PC-3 (cell line): ENCODE results near the gene H6PD. TPM values are rescaled to one million over a fixed set of nuclear protein-coding genes. Genes with fewer than 3 reads are reported as not detected.
A peak's percentile ranks its signal among the peaks of the same experiment; 100 is the strongest.
"Not testable (repeated sequence)": the region's sequence is repeated elsewhere in the genome, so short reads cannot be mapped to it uniquely, and the experiment has no call there.

Experiments used
- ATAC-seq: fragments of 200-7000 bp; cut with Tn5 transposase; 2 replicates; pipeline ENCODE4 v1.9.1; 2020; ENCODE audit warnings: mild to moderate bottlenecking, moderate library complexity
- BruUV-seq: library from RNA; stranded (reverse); fragments of 400-500 nt; replicated peaks from 2 replicates; lab custom pipeline; 2021; lab: Mats Ljungman, UMichigan
- CTCF ChIA-PET: fragments of 300-600 bp; sonication (Branson Sonifier 250); formaldehyde crosslinking; loops from one replicate; lab custom pipeline; 2022; ENCODE audit warnings: antibody characterized with exemption; lab: Charles Lee
- POLR2A ChIA-PET: fragments of 300-600 bp; sonication (Branson Sonifier 250); formaldehyde crosslinking; loops from one replicate; lab custom pipeline; 2022; ENCODE audit warnings: antibody characterized with exemption; ENCODE audit not compliant: unreplicated experiment; lab: Charles Lee
- DNase-seq: peaks from one replicate; pipeline ENCODE4 v3.0.0-alpha.2; 2015
- H2AFZ ChIP-seq: fragments of 300-600 bp; sonication (generic); 2 replicates; pipeline ENCODE4 v1.6.0; 2016; ENCODE audit warnings: antibody characterized with exemption, low read length
- H3F3A ChIP-seq: fragments of 300-600 bp; sonication (generic); one replicate; pipeline ENCODE4 v1.6.0; 2017; ENCODE audit warnings: antibody characterized with exemption, low read length, control low read depth, mild to moderate bottlenecking; ENCODE audit not compliant: unreplicated experiment
- H3K27ac ChIP-seq: fragments of 300-600 bp; sonication (generic); 2 replicates; pipeline ENCODE4 v1.5.1; 2016; ENCODE audit warnings: mild to moderate bottlenecking, low read length
- H3K27me3 ChIP-seq: fragments of 300-600 bp; sonication (generic); 2 replicates; pipeline ENCODE4 v1.6.1; 2016; ENCODE audit warnings: low read length, mixed read lengths
- H3K36me3 ChIP-seq: fragments of 300-600 bp; sonication (generic); 2 replicates; pipeline ENCODE4 v1.6.1; 2016; ENCODE audit warnings: low read depth, mixed run types, low read length, mixed read lengths
- H3K4me1 ChIP-seq: fragments of 300-600 bp; sonication (generic); 2 replicates; pipeline ENCODE4 v1.5.1; 2016; ENCODE audit warnings: low read length; ENCODE audit not compliant: insufficient read depth
- H3K4me2 ChIP-seq: fragments of 300-600 bp; sonication (generic); 2 replicates; pipeline ENCODE4 v1.6.0; 2016; ENCODE audit warnings: low read length
- H3K4me3 ChIP-seq: fragments of 300-600 bp; sonication (generic); 2 replicates; pipeline ENCODE4 v1.5.1; 2016; ENCODE audit warnings: mild to moderate bottlenecking, low read length, mixed read lengths
- H3K79me2 ChIP-seq: fragments of 300-600 bp; sonication (generic); 2 replicates; pipeline ENCODE4 v1.6.1; 2017; ENCODE audit warnings: low read length, mixed read lengths
- H3K9ac ChIP-seq: fragments of 300-600 bp; sonication (generic); 2 replicates; pipeline ENCODE4 v1.6.0; 2016; ENCODE audit warnings: mild to moderate bottlenecking, low read length
- H3K9me2 ChIP-seq: fragments of 300-600 bp; sonication (generic); replicated peaks from 2 replicates; pipeline ENCODE4 v1.6.1; 2016; ENCODE audit warnings: mixed run types, low read length, mixed read lengths
- H3K9me3 ChIP-seq: fragments of 300-600 bp; sonication (generic); 2 replicates; pipeline ENCODE4 v1.6.1; 2016; ENCODE audit warnings: low read length, mixed read lengths
- H4K20me1 ChIP-seq: fragments of 300-600 bp; sonication (generic); 2 replicates; pipeline ENCODE4 v1.6.1; 2016; ENCODE audit warnings: low read length, mixed read lengths
- EZH2 ChIP-seq: fragments of 300-600 bp; sonication (generic); IDR thresholded peaks from one replicate; pipeline ENCODE4 v1.6.1; 2017; ENCODE audit warnings: antibody characterized with exemption, mild to moderate bottlenecking, low read length; ENCODE audit not compliant: unreplicated experiment
- EZH2phosphoT487 ChIP-seq: fragments of 300-600 bp; sonication (generic); IDR thresholded peaks from 2 replicates; pipeline ENCODE4 v1.6.1; 2018; ENCODE audit warnings: mild to moderate bottlenecking, antibody characterized with exemption, low read length, borderline replicate concordance
- intact Hi-C: fragments of 100-400 bp; cut with micrococcal nuclease; formaldehyde crosslinking; loops from 2 replicates; pipeline ENCODE4 v1.9.0; 2023
- total RNA-seq: library from RNA; depleted of rRNA; stranded (reverse); fragments of >200 nt; gene quantifications from 2 replicates; pipeline ENCODE4 v1.2.3, GENCODE V29; 2014
- TF ChIP-seq, protein P1 (sequence below): fragments of 300-600 bp; sonication (generic); conservative IDR thresholded peaks from 2 replicates; pipeline ENCODE4 v1.5.1; 2017; ENCODE audit warnings: antibody characterized with exemption, low read depth, mild to moderate bottlenecking, low read length

Gene H6PD
- total RNA-seq, 1 experiment from 2014 or later, result 6.8 TPM

DNA sequence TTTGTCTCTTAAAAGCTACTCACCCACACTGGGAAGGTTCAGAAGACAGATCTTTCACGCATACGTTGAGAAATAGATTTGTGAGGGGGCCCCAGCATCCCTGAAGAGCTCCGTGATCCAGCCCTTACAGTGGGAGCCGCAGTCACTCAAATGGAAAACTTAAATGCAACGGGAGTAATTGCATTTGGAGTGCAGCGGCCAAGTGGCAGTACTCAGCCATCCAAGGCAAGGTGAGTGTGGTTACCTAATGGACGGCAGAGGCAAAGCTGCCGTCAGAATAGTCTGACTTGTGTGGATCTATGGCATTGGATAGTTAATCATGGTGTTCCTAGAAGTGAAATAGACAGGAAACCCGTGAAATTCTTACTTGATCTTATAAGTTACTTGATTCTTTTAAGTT lies 63.3 kb downstream of the H6PD start:
- DNase-seq (no peak), ATAC-seq (no peak)
- intact Hi-C loops, result no loop called here
- Histone ChIP-seq H3K9ac (no peak overlapping the region), H3K27ac (no peak overlapping the region), H4K20me1 (peaks cover 13% of the 10 kb centered on the region; the same call in 1 of the 2 replicates), H3K9me2 (no peaks in the 10 kb centered on the region), H3K4me1 (peaks cover 46% of the 10 kb centered on the region), H3K4me2 (no peak overlapping the region), H3K79me2 (peaks cover 87% of the 10 kb centered on the region), H3K9me3 (no peaks in the 10 kb centered on the region), H2AFZ (no peak overlapping the region), H3F3A (peaks cover 4% of the 10 kb centered on the region), H3K36me3 (peaks cover 19% of the 10 kb centered on the region), H3K27me3 (no peaks in the 10 kb centered on the region), H3K4me3 (no peak overlapping the region)
- BruUV-seq, result no TSS peak
- TF ChIP-seq EZH2phosphoT487 (no peak), EZH2 (no peak)
- TF ChIP-seq, protein P1, sequence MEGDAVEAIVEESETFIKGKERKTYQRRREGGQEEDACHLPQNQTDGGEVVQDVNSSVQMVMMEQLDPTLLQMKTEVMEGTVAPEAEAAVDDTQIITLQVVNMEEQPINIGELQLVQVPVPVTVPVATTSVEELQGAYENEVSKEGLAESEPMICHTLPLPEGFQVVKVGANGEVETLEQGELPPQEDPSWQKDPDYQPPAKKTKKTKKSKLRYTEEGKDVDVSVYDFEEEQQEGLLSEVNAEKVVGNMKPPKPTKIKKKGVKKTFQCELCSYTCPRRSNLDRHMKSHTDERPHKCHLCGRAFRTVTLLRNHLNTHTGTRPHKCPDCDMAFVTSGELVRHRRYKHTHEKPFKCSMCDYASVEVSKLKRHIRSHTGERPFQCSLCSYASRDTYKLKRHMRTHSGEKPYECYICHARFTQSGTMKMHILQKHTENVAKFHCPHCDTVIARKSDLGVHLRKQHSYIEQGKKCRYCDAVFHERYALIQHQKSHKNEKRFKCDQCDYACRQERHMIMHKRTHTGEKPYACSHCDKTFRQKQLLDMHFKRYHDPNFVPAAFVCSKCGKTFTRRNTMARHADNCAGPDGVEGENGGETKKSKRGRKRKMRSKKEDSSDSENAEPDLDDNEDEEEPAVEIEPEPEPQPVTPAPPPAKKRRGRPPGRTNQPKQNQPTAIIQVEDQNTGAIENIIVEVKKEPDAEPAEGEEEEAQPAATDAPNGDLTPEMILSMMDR, result no peak
- ChIA-PET CTCF (no interaction called here), POLR2A (no interaction called here)

DNA sequence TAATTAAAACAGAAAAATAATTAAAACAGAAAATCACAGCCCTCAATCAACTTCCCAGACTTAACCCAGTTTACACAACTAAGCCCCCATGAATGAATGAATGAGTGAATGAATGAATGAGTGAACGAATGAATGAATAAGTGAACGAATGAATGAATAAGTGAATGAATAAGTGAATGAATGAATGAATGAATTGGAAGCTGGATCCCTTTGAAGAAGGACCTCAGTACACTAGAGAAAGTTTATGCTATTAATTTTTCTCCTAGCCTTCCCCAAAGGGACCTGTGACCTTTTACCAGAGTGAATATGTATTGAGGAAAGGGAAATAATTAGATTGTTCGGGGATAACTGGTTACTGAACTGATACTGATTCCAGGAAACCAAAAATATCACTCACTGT lies 63.7 kb downstream of the H6PD start:
- ATAC-seq, result no peak
- ChIA-PET CTCF (no interaction called here), POLR2A (no interaction called here)
- no peak for DNase-seq
- H3F3A ChIP-seq, result peaks cover 4% of the 10 kb centered on the region
- BruUV-seq, result no TSS peak
- no peaks in the 10 kb centered on the region for H3K27me3 ChIP-seq
- H2AFZ ChIP-seq, result no peak overlapping the region
- no peak overlapping the region for H3K4me3 ChIP-seq
- no peaks in the 10 kb centered on the region for H3K9me3 ChIP-seq
- H3K4me1 ChIP-seq, result peaks cover 50% of the 10 kb centered on the region
- no peak overlapping the region for H3K9ac ChIP-seq
- no peak overlapping the region for H3K4me2 ChIP-seq
- TF ChIP-seq, protein P1, result no peak
- TF ChIP-seq EZH2 (no peak), EZH2phosphoT487 (no peak)
- no peaks in the 10 kb centered on the region for H3K9me2 ChIP-seq
- no peak overlapping the region for H3K27ac ChIP-seq
- peaks cover 19% of the 10 kb centered on the region for H3K36me3 ChIP-seq
- H4K20me1 ChIP-seq, result peaks cover 13% of the 10 kb centered on the region
- intact Hi-C loops, result no loop called here
- H3K79me2 ChIP-seq, result peaks cover 92% of the 10 kb centered on the region

DNA sequence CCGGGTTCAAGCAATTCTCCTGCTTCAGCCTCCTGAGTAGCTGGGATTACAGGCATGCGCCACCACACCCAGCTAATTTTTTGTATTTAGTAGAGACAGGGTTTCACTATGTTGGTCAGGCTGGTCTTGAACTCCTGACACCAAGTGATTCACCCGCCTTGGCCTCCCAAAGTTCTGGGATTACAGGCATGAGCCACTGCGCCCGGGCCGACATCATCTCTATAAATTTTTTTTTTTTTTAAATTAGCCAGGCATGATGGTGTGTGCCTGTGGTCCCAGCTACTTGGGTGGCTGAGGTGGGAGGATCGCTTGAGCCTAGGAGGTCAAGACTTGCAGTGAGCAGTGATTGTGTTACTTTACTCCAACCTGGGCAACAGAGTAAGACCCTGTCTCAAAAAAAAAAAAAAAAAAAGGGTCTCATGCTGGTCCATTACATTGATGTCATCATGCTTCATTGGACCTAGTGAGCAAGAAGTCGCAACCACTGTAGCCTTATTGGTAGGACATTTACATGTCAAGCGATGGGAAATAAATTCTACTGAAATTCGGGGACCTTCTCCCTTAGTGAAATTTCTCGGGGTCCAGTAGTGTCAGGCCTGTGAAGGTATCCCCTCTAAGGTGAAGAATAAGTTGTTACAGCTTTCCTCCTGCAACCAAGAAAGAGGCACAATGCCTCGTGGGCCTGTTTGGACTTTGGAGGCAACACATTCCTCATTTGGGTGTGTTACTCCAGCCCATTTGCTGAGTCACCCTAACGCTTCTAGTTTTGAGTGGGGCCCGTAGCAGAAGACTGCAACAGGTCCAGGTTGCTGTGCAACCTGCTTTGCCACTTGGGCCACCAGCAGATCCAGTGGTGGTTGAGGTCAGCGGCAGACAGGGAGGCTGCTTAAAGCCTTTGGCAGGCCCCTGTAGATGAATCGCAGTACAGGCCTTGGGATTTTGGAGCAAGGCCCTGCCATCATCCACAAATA lies 65.3 kb downstream of the H6PD start:
- DNase-seq (peak; percentile 92), ATAC-seq (peak; percentile 78)
- CTCF ChIA-PET, H3K27me3 ChIP-seq, POLR2A ChIA-PET, H2AFZ ChIP-seq, H3K9me2 ChIP-seq, H3K9me3 ChIP-seq, H3F3A ChIP-seq, intact Hi-C loops, BruUV-seq, H3K4me3 ChIP-seq: not testable (repeated sequence)
- Histone ChIP-seq H3K4me1 (peaks cover 52% of the 10 kb centered on the region), H3K36me3 (peaks cover 19% of the 10 kb centered on the region), H4K20me1 (peaks cover 26% of the 10 kb centered on the region), H3K79me2 (peaks cover 92% of the 10 kb centered on the region), H3K4me2 (peak overlapping the region; percentile 70), H3K27ac (peak overlapping the region; percentile 93), H3K9ac (peak overlapping the region; percentile 43)
